Measurements from ENCODE around the gene TAF4.

GRCh38 chr20:61973515-61974356, 91.9 kb downstream of the TAF4 start:
- TF ChIP-seq CTCF (conservative IDR thresholded peaks at IDR 0.05) (no peak), ZFX (IDR thresholded peaks at IDR 0.05) (no peak)

All from C4-2B (cell line).